Transverse colon (tissue), 3 donors: ENCODE measurements around the gene RNF166.
A peak's percentile ranks its signal among the peaks of the same experiment; 100 is the strongest.

Experiments
- CTCF ChIP-seq, 5 experiments: fragments of 200-600 bp in 3 of 5; fragments of 450-650 bp in 2 of 5; sonication (generic) in 3 of 5; IDR thresholded peaks; 1 replicate in 2 of 5; 2 replicates in 3 of 5; pipeline ENCODE4 v1.5.1; 2016 to 2017; ENCODE audit warnings: antibody characterized with exemption in 5 of 5, inconsistent platforms in 3 of 5, mild to moderate bottlenecking in 2 of 5, moderate library complexity in 1 of 5
- POLR2A ChIP-seq: fragments of 450-650 bp; IDR thresholded peaks from one replicate; pipeline ENCODE4 v1.6.1; 2016; ENCODE audit warnings: antibody characterized with exemption, mild to moderate bottlenecking, moderate library complexity

- TF ChIP-seq CTCF (IDR thresholded peaks at IDR 0.05) (peak; percentile 87 to 93 (median 92)), POLR2A (no peak)
Measured at GRCh38 chr16:88743693-88744576, 37.7 kb upstream of the RNF166 start.
